ENCODE results near the gene AEBP2. TPM values are rescaled to one million over a fixed set of nuclear protein-coding genes. Genes with fewer than 3 reads are reported as not detected.
A peak's percentile ranks its signal among the peaks of the same experiment; 100 is the strongest.

Gene AEBP2
- total and polyA plus RNA-seq, 2 of the 13 experiments (the other 11 are each of a cell fraction or from before 2014, with no cell fraction given): 9.2 to 17.9 TPM

- H3K27ac ChIP-seq (ENCODE audit: extremely low read length, insufficient read depth, low read length): no peak overlapping the region
- no peaks in the 10 kb centered on the region; a peak in 1 of 5 replicates for H3K27me3 ChIP-seq (ENCODE audit: control insufficient read depth in 1 of 2, insufficient read depth in 2 of 2, low read length in 2 of 2)
- WGBS (ENCODE audit: low lambda C conversion rate): 45% methylated on average over 1 of the region's 1 CpG
- H3K9me3 ChIP-seq (ENCODE audit: low read length): peaks cover 13% of the 10 kb centered on the region; the same call in 1 of the 2 replicates
- H3K9ac ChIP-seq (ENCODE audit: insufficient read depth, low read depth, low read length): no peak overlapping the region
- H3K79me2 ChIP-seq (ENCODE audit: insufficient read depth, low read length): no peaks in the 10 kb centered on the region
- in situ Hi-C loops (cut with HindIII; ENCODE audit: extremely low pct_ligation_motif_present, low pct_unique_long_range_greater_than_20kb): no loop called here
- no TSS peak for BruUV-seq (replicated peaks)
- no peak overlapping the region for H2AFZ ChIP-seq (ENCODE audit: low read length)
- no peaks in the 10 kb centered on the region for H3K4me1 ChIP-seq (ENCODE audit: insufficient read depth, low read length)
- no peak for TF ChIP-seq DMTF1 (CRISPR knock-in tag; IDR thresholded peaks at IDR 0.05)
- TF ChIP-seq ZNF619 (CRISPR knock-in tag; IDR thresholded peaks at IDR 0.05): no peak
- TF ChIP-seq ZSCAN22 (CRISPR knock-in tag; IDR thresholded peaks at IDR 0.05): no peak
- ChIA-PET CTCF (ENCODE audit: low intra/inter-chr PET ratio, low total read pairs) (no interaction called here), POLR2A (no interaction called here)
- no peak overlapping the region for H3K4me3 ChIP-seq (replicated peaks in 1 of 3; ENCODE audit: insufficient read depth in 1 of 3, low read depth in 2 of 3, low read length in 3 of 3)
- intact Hi-C loops (cut with micrococcal nuclease; ENCODE audit: unreplicated experiment): no loop called here
- no peak for FAIRE-seq
- no peaks in the 10 kb centered on the region for H3K36me3 ChIP-seq (replicated peaks in 1 of 2; ENCODE audit: control insufficient read depth in 1 of 2, insufficient read depth in 2 of 2, low read length in 2 of 2)
- no peak for ATAC-seq
- no peaks in the 10 kb centered on the region for H4K20me1 ChIP-seq (ENCODE audit: insufficient read depth, low read length)
- no peak for DNase-seq (ENCODE audit: low spot score)
- H3K4me2 ChIP-seq (ENCODE audit: low read depth, low read length): no peak overlapping the region
Measured at GRCh38 chr12:19539836-19540235, 100.5 kb downstream of the AEBP2 start.

- H3K9ac ChIP-seq (ENCODE audit: insufficient read depth, low read depth, low read length): no peak overlapping the region
- intact Hi-C loops (cut with micrococcal nuclease; ENCODE audit: unreplicated experiment) (no loop called here), in situ Hi-C loops (cut with HindIII; ENCODE audit: extremely low pct_ligation_motif_present, low pct_unique_long_range_greater_than_20kb) (no loop called here)
- H3K79me2 ChIP-seq (ENCODE audit: insufficient read depth, low read length): no peaks in the 10 kb centered on the region
- ChIA-PET CTCF (ENCODE audit: low intra/inter-chr PET ratio, low total read pairs) (no interaction called here), POLR2A (no interaction called here)
- DNase-seq (ENCODE audit: low spot score) (no peak), FAIRE-seq (no peak), ATAC-seq (no peak)
- 51% methylated on average over 4 of the region's 4 CpGs for WGBS (ENCODE audit: low lambda C conversion rate)
- H3K4me1 ChIP-seq (ENCODE audit: insufficient read depth, low read length): no peaks in the 10 kb centered on the region
- H3K4me2 ChIP-seq (ENCODE audit: low read depth, low read length): no peak overlapping the region
- H3K27me3 ChIP-seq (ENCODE audit: control insufficient read depth in 1 of 2, insufficient read depth in 2 of 2, low read length in 2 of 2): no peaks in the 10 kb centered on the region
- H2AFZ ChIP-seq (ENCODE audit: low read length): no peak overlapping the region
- no peaks in the 10 kb centered on the region for H3K9me3 ChIP-seq (ENCODE audit: low read length)
- no peak overlapping the region for H3K27ac ChIP-seq (ENCODE audit: extremely low read length, insufficient read depth, low read length)
- H3K4me3 ChIP-seq (replicated peaks in 1 of 3; ENCODE audit: insufficient read depth in 1 of 3, low read depth in 2 of 3, low read length in 3 of 3): no peak overlapping the region
- TF ChIP-seq JARID2 (CRISPR knock-in tag; IDR thresholded peaks at IDR 0.05; ENCODE audit: insufficient replicate concordance) (no peak), RFX1 (IDR thresholded peaks at IDR 0.05) (peak; percentile 36; the same call in 1 of the 2 replicates)
- no peaks in the 10 kb centered on the region for H4K20me1 ChIP-seq (ENCODE audit: insufficient read depth, low read length)
- no TSS peak for BruUV-seq (replicated peaks)
- H3K36me3 ChIP-seq (replicated peaks in 1 of 2; ENCODE audit: control insufficient read depth in 1 of 2, insufficient read depth in 2 of 2, low read length in 2 of 2): no peaks in the 10 kb centered on the region
Measured at GRCh38 chr12:19542606-19543005, 103.3 kb downstream of the AEBP2 start.
